Activated naive CD8-positive, alpha-beta T cell treated with anti-CD3 and anti-CD28 coated beads, Interleukin-2, amount 50 U/mL, for 24 hours (primary cell): Measurements from ENCODE around the gene TNFRSF25.
"Not testable (repeated sequence)": the region's sequence is repeated elsewhere in the genome, so short reads cannot be mapped to it uniquely, and the experiment has no call there.

Source experiments
- ATAC-seq: fragments of 150-1000 bp; cut with Tn5 transposase; one replicate; pipeline ENCODE4 v1.10.0; 2021
- DNase-seq: peaks from one replicate; pipeline ENCODE4 v3.0.0; 2021
- H3K27ac Mint-ChIP-seq: one replicate; pipeline ENCODE4 v1.8.0; 2021; ENCODE audit warnings: mild to moderate bottlenecking, mixed read lengths
- H3K27me3 Mint-ChIP-seq: one replicate; pipeline ENCODE4 v1.8.0; 2021; ENCODE audit warnings: mixed read lengths
- H3K36me3 Mint-ChIP-seq: one replicate; pipeline ENCODE4 v1.8.0; 2021; ENCODE audit warnings: low read depth, mixed read lengths
- H3K4me1 Mint-ChIP-seq: one replicate; pipeline ENCODE4 v1.8.0; 2021; ENCODE audit warnings: mixed read lengths
- H3K4me3 Mint-ChIP-seq: one replicate; pipeline ENCODE4 v1.8.0; 2021; ENCODE audit warnings: mild to moderate bottlenecking, moderate library complexity, mixed read lengths
- H3K9me3 Mint-ChIP-seq: one replicate; pipeline ENCODE4 v1.8.0; 2021; ENCODE audit warnings: mixed read lengths

TNFRSF25 gene

GRCh38 chr1:6448749-6449631, 17.0 kb downstream of the TNFRSF25 start:
- peaks cover 15% of the 10 kb centered on the region for H3K4me1 Mint-ChIP-seq
- H3K27ac Mint-ChIP-seq, result no peak overlapping the region
- H3K27me3 Mint-ChIP-seq, result peaks cover 53% of the 10 kb centered on the region
- peak; percentile 17 for ATAC-seq
- H3K36me3 Mint-ChIP-seq, result no peaks in the 10 kb centered on the region
- no peak overlapping the region for H3K4me3 Mint-ChIP-seq
- H3K9me3 Mint-ChIP-seq, result no peaks in the 10 kb centered on the region
- no peak for DNase-seq

- peaks cover 44% of the 10 kb centered on the region for H3K27me3 Mint-ChIP-seq
- DNase-seq (no peak), ATAC-seq (no peak)
- no peak overlapping the region for H3K27ac Mint-ChIP-seq
- H3K9me3 Mint-ChIP-seq, result no peaks in the 10 kb centered on the region
- H3K36me3 Mint-ChIP-seq, result no peaks in the 10 kb centered on the region
- no peak overlapping the region for H3K4me3 Mint-ChIP-seq
- peaks cover 10% of the 10 kb centered on the region for H3K4me1 Mint-ChIP-seq
Observed at GRCh38 chr1:6447818-6448748, 17.9 kb downstream of the TNFRSF25 start.

GRCh38 chr1:6447016-6447817, 18.8 kb downstream of the TNFRSF25 start:
- H3K27ac Mint-ChIP-seq, result no peak overlapping the region
- H3K27me3 Mint-ChIP-seq, result peaks cover 37% of the 10 kb centered on the region
- H3K36me3 Mint-ChIP-seq, result no peaks in the 10 kb centered on the region
- no peak overlapping the region for H3K4me3 Mint-ChIP-seq
- no peaks in the 10 kb centered on the region for H3K9me3 Mint-ChIP-seq
- peaks cover 10% of the 10 kb centered on the region for H3K4me1 Mint-ChIP-seq
- ATAC-seq (no peak), DNase-seq (no peak)

- Mint-ChIP-seq H3K9me3 (no peaks in the 10 kb centered on the region), H3K36me3 (no peaks in the 10 kb centered on the region), H3K27me3 (peaks cover 42% of the 10 kb centered on the region), H3K4me3 (no peak overlapping the region), H3K27ac (no peak overlapping the region), H3K4me1 (peaks cover 10% of the 10 kb centered on the region)
- ATAC-seq, result no peak
- DNase-seq, result no peak
Observed at GRCh38 chr1:6446665-6447015, 19.3 kb downstream of the TNFRSF25 start.

GRCh38 chr1:6445929-6446328, 20.0 kb downstream of the TNFRSF25 start:
- not testable (repeated sequence) for H3K36me3 Mint-ChIP-seq, H3K27ac Mint-ChIP-seq, DNase-seq, H3K4me3 Mint-ChIP-seq, ATAC-seq, H3K9me3 Mint-ChIP-seq
- peaks cover 46% of the 10 kb centered on the region for H3K27me3 Mint-ChIP-seq
- peaks cover 12% of the 10 kb centered on the region for H3K4me1 Mint-ChIP-seq

- no peak overlapping the region for H3K27ac Mint-ChIP-seq
- ATAC-seq, result peak; percentile 13
Observed at GRCh38 chr1:6445062-6445763, 20.8 kb downstream of the TNFRSF25 start.

GRCh38 chr1:6444377-6444776, 21.6 kb downstream of the TNFRSF25 start:
- DNase-seq, result no peak
- peaks cover 36% of the 10 kb centered on the region for H3K27me3 Mint-ChIP-seq
- H3K36me3 Mint-ChIP-seq, result no peaks in the 10 kb centered on the region
- peaks cover 11% of the 10 kb centered on the region for H3K4me1 Mint-ChIP-seq
- no peak overlapping the region for H3K4me3 Mint-ChIP-seq
- no peaks in the 10 kb centered on the region for H3K9me3 Mint-ChIP-seq
- H3K27ac Mint-ChIP-seq, result no peak overlapping the region
- no peak for ATAC-seq

More at GRCh38 chr1:6445062-6445763, 20.8 kb downstream of the TNFRSF25 start:
- peak; percentile 47 for DNase-seq
- H3K4me3 Mint-ChIP-seq, result no peak overlapping the region
- H3K4me1 Mint-ChIP-seq, result peaks cover 13% of the 10 kb centered on the region
- peaks cover 40% of the 10 kb centered on the region for H3K27me3 Mint-ChIP-seq
- no peaks in the 10 kb centered on the region for H3K36me3 Mint-ChIP-seq
- H3K9me3 Mint-ChIP-seq, result no peaks in the 10 kb centered on the region

- ATAC-seq, result no peak
- no peaks in the 10 kb centered on the region for H3K9me3 Mint-ChIP-seq
- no peak for DNase-seq
- no peak overlapping the region for H3K4me3 Mint-ChIP-seq
- peaks cover 38% of the 10 kb centered on the region for H3K27me3 Mint-ChIP-seq
- H3K4me1 Mint-ChIP-seq, result peaks cover 8% of the 10 kb centered on the region
- no peak overlapping the region for H3K27ac Mint-ChIP-seq
- no peaks in the 10 kb centered on the region for H3K36me3 Mint-ChIP-seq
Observed at GRCh38 chr1:6443339-6444115, 22.4 kb downstream of the TNFRSF25 start.

GRCh38 chr1:6441586-6441985, 24.4 kb downstream of the TNFRSF25 start:
- H3K4me1 Mint-ChIP-seq, result peaks cover 7% of the 10 kb centered on the region
- ATAC-seq (no peak), DNase-seq (no peak)
- H3K27me3 Mint-ChIP-seq, result peaks cover 47% of the 10 kb centered on the region
- H3K27ac Mint-ChIP-seq, result no peak overlapping the region
- H3K4me3 Mint-ChIP-seq, result no peak overlapping the region
- H3K9me3 Mint-ChIP-seq, result no peaks in the 10 kb centered on the region
- no peaks in the 10 kb centered on the region for H3K36me3 Mint-ChIP-seq

GRCh38 chr1:6440198-6441126, 25.5 kb downstream of the TNFRSF25 start:
- no peaks in the 10 kb centered on the region for H3K36me3 Mint-ChIP-seq
- H3K27ac Mint-ChIP-seq, result no peak overlapping the region
- H3K4me3 Mint-ChIP-seq, result no peak overlapping the region
- DNase-seq, result peak; percentile 77
- H3K27me3 Mint-ChIP-seq, result peaks cover 40% of the 10 kb centered on the region
- H3K4me1 Mint-ChIP-seq, result peaks cover 7% of the 10 kb centered on the region
- no peaks in the 10 kb centered on the region for H3K9me3 Mint-ChIP-seq
- peak; percentile 76 for ATAC-seq

GRCh38 chr1:6438047-6438525, 27.9 kb downstream of the TNFRSF25 start:
- no peak overlapping the region for H3K4me3 Mint-ChIP-seq
- H3K4me1 Mint-ChIP-seq, result peaks cover 7% of the 10 kb centered on the region
- H3K9me3 Mint-ChIP-seq, result no peaks in the 10 kb centered on the region
- H3K27me3 Mint-ChIP-seq, result peaks cover 37% of the 10 kb centered on the region
- ATAC-seq (peak; percentile 63), DNase-seq (peak; percentile 73)
- no peaks in the 10 kb centered on the region for H3K36me3 Mint-ChIP-seq
- H3K27ac Mint-ChIP-seq, result no peak overlapping the region

GRCh38 chr1:6437012-6437700, 28.8 kb downstream of the TNFRSF25 start:
- peaks cover 36% of the 10 kb centered on the region for H3K27me3 Mint-ChIP-seq

More at GRCh38 chr1:6437012-6437700, 28.8 kb downstream of the TNFRSF25 start:
- H3K36me3 Mint-ChIP-seq, H3K27ac Mint-ChIP-seq, H3K4me1 Mint-ChIP-seq, DNase-seq, H3K4me3 Mint-ChIP-seq, ATAC-seq, H3K9me3 Mint-ChIP-seq: not testable (repeated sequence)
